ENCODE data around the gene ATP6V1C2.
"Not testable (repeated sequence)": the region's sequence is repeated elsewhere in the genome, so short reads cannot be mapped to it uniquely, and the experiment has no call there.

ATP6V1C2 gene

GRCh38 chr2:10779776-10780490 is 58.5 kb downstream of the ATP6V1C2 start:
- no peak overlapping the region for H3K27ac ChIP-seq
- TF ChIP-seq, protein P1, sequence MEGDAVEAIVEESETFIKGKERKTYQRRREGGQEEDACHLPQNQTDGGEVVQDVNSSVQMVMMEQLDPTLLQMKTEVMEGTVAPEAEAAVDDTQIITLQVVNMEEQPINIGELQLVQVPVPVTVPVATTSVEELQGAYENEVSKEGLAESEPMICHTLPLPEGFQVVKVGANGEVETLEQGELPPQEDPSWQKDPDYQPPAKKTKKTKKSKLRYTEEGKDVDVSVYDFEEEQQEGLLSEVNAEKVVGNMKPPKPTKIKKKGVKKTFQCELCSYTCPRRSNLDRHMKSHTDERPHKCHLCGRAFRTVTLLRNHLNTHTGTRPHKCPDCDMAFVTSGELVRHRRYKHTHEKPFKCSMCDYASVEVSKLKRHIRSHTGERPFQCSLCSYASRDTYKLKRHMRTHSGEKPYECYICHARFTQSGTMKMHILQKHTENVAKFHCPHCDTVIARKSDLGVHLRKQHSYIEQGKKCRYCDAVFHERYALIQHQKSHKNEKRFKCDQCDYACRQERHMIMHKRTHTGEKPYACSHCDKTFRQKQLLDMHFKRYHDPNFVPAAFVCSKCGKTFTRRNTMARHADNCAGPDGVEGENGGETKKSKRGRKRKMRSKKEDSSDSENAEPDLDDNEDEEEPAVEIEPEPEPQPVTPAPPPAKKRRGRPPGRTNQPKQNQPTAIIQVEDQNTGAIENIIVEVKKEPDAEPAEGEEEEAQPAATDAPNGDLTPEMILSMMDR (conservative IDR thresholded peaks at IDR 0.05) = no peak
- TF ChIP-seq ZFX (IDR thresholded peaks at IDR 0.05) = no peak

GRCh38 chr2:10780491-10780820 is 59.0 kb downstream of the ATP6V1C2 start:
- no peak overlapping the region for H3K27ac ChIP-seq
- TF ChIP-seq, protein P1 (conservative IDR thresholded peaks at IDR 0.05) = no peak
- TF ChIP-seq ZFX (IDR thresholded peaks at IDR 0.05) = no peak

- not testable (repeated sequence) for H3K27ac ChIP-seq
Measured at GRCh38 chr2:10780821-10781220, 59.4 kb downstream of the ATP6V1C2 start.

- TF ChIP-seq, protein P1 (conservative IDR thresholded peaks at IDR 0.05) = no peak
- no peak for TF ChIP-seq ZFX (IDR thresholded peaks at IDR 0.05)
- H3K27ac ChIP-seq = no peak overlapping the region
Measured at GRCh38 chr2:10781746-10782145, 60.3 kb downstream of the ATP6V1C2 start.

- TF ChIP-seq ZFX (IDR thresholded peaks at IDR 0.05) = no peak
- TF ChIP-seq, protein P1 (conservative IDR thresholded peaks at IDR 0.05) = no peak
- no peak overlapping the region for H3K27ac ChIP-seq
Measured at GRCh38 chr2:10783421-10783820, 62.0 kb downstream of the ATP6V1C2 start.

GRCh38 chr2:10784719-10785118 is 63.3 kb downstream of the ATP6V1C2 start:
- no peak overlapping the region for H3K27ac ChIP-seq
- TF ChIP-seq, protein P1 (conservative IDR thresholded peaks at IDR 0.05) = no peak
- TF ChIP-seq ZFX (IDR thresholded peaks at IDR 0.05) = no peak

GRCh38 chr2:10785260-10785659 is 63.8 kb downstream of the ATP6V1C2 start:
- no peak overlapping the region for H3K27ac ChIP-seq
- TF ChIP-seq, protein P1 (conservative IDR thresholded peaks at IDR 0.05) = no peak
- no peak for TF ChIP-seq ZFX (IDR thresholded peaks at IDR 0.05)
